Measurements from ENCODE around the gene FERMT1.

DNA sequence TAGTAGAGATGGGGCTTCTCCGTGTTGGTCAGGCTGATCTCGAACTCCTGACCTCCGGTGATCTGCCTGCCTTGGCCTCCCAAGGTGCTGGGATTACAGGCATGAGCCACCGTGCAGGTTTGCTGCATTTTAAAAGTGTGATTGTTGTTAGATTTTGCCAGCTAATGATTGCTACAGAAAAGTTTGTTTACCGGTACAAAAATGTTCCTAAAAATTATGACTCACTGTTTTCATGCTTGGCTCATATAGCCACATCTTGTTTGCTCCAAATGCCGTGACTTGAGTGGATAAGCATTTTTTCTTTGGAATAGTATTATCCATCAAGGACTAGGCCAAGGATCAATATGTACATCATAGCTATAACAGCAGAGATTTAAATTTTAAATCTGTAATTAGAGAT lies 93.3 kb downstream of the FERMT1 start:
- TF ChIP-seq GATA2 (IDR thresholded peaks at IDR 0.05; ENCODE audit: low read depth, low read length) (no peak), GATA3 (IDR thresholded peaks at IDR 0.05; ENCODE audit: low read depth, low read length) (no peak)
